Caco-2 (cell line): Measurements from ENCODE around the gene TTBK2. TPM values are rescaled to one million over a fixed set of nuclear protein-coding genes. Genes with fewer than 3 reads are reported as not detected.
A peak's percentile ranks its signal among the peaks of the same experiment; 100 is the strongest.

ENCODE experiments used
- BruUV-seq: library from RNA; stranded (reverse); fragments of 400-500 nt; replicated peaks from 2 replicates; lab custom pipeline; 2021; lab: Mats Ljungman, UMichigan
- CTCF ChIA-PET: fragments of 300-600 bp; sonication (Branson Sonifier 250); formaldehyde crosslinking; loops from one replicate; lab custom pipeline; 2022; ENCODE audit warnings: antibody characterized with exemption; lab: Charles Lee
- POLR2A ChIA-PET: fragments of 300-600 bp; sonication (Branson Sonifier 250); formaldehyde crosslinking; loops from one replicate; lab custom pipeline; 2022; ENCODE audit warnings: antibody characterized with exemption; lab: Charles Lee
- DNase-seq, 2 experiments: peaks; one replicate each; pipeline versions ENCODE4 v3.0.0 to v3.0.0-alpha.2; 2020 to 2022
- H3K27me3 ChIP-seq: replicated peaks from 2 replicates; pipeline ENCODE4 v1.6.0; 2011; ENCODE audit warnings: low read length; ENCODE audit not compliant: control insufficient read depth, insufficient read depth
- H3K36me3 ChIP-seq: 2 replicates; pipeline ENCODE4 v1.5.1; 2011; ENCODE audit warnings: low read length; ENCODE audit not compliant: control insufficient read depth, insufficient read depth
- H3K4me1 ChIP-seq: fragments of 250-450 bp; sonication (Bioruptor Pico); 2 replicates; pipeline ENCODE4 v1.5.1; 2020; ENCODE audit warnings: mild to moderate bottlenecking
- H3K4me3 ChIP-seq: 2 replicates; pipeline ENCODE4 v1.5.1; 2011; ENCODE audit warnings: low read depth, mild to moderate bottlenecking, control low read depth, low read length
- H3K9me3 ChIP-seq: fragments of 250-450 bp; sonication (Bioruptor Pico); 2 replicates; pipeline ENCODE4 v1.5.1; 2020; ENCODE audit warnings: mild to moderate bottlenecking, moderate library complexity
- H3K27ac Mint-ChIP-seq: one replicate; pipeline ENCODE4 v1.8.0; 2022; ENCODE audit warnings: mixed read lengths; ENCODE audit not compliant: unreplicated experiment
- H3K27me3 Mint-ChIP-seq: one replicate; pipeline ENCODE4 v1.8.0; 2022; ENCODE audit warnings: mixed read lengths; ENCODE audit not compliant: insufficient read depth, unreplicated experiment
- H3K36me3 Mint-ChIP-seq: one replicate; pipeline ENCODE4 v1.8.0; 2022; ENCODE audit warnings: mild to moderate bottlenecking, mixed read lengths; ENCODE audit not compliant: insufficient read depth, unreplicated experiment
- H3K4me1 Mint-ChIP-seq: one replicate; pipeline ENCODE4 v1.8.0; 2022; ENCODE audit warnings: low read depth, mixed read lengths; ENCODE audit not compliant: unreplicated experiment
- H3K4me3 Mint-ChIP-seq: one replicate; pipeline ENCODE4 v1.8.0; 2022; ENCODE audit warnings: mild to moderate bottlenecking, moderate library complexity, mixed read lengths; ENCODE audit not compliant: unreplicated experiment
- H3K9me3 Mint-ChIP-seq: one replicate; pipeline ENCODE4 v1.8.0; 2022; ENCODE audit warnings: mixed read lengths; ENCODE audit not compliant: unreplicated experiment
- intact Hi-C: fragments of 100-400 bp; cut with micrococcal nuclease; formaldehyde crosslinking; loops from one replicate; pipeline ENCODE4 v1.10.0; 2022; ENCODE audit not compliant: unreplicated experiment
- total RNA-seq: library from RNA; stranded (reverse); gene quantifications from 2 replicates; pipeline ENCODE4 v1.2.3, GENCODE V29; 2022
- TF ChIP-seq, protein P1 (sequence below), 2 experiments: fragments of 200-600 bp in 1 of 2; IDR thresholded peaks; 1 replicate in 1 of 2; 2 replicates in 1 of 2; pipeline versions ENCODE4 v1.5.1 to v1.8.0; 2011 to 2022; ENCODE audit warnings: antibody characterized with exemption in 1 of 2, control low read depth in 1 of 2, inconsistent platforms in 1 of 2, low read depth in 1 of 2, low read length in 1 of 2, mild to moderate bottlenecking in 1 of 2, moderate library complexity in 1 of 2; ENCODE audit not compliant: insufficient read depth in 1 of 2, severe bottlenecking in 1 of 2, unreplicated experiment in 1 of 2

TTBK2 gene
- total RNA-seq, 1 experiment from 2014 or later, result 10.1 TPM

GRCh38 chr15:42720071-42720470 is 200.5 kb downstream of the TTBK2 start:
- H3K4me3 ChIP-seq, result no peak overlapping the region
- TF ChIP-seq, protein P1, sequence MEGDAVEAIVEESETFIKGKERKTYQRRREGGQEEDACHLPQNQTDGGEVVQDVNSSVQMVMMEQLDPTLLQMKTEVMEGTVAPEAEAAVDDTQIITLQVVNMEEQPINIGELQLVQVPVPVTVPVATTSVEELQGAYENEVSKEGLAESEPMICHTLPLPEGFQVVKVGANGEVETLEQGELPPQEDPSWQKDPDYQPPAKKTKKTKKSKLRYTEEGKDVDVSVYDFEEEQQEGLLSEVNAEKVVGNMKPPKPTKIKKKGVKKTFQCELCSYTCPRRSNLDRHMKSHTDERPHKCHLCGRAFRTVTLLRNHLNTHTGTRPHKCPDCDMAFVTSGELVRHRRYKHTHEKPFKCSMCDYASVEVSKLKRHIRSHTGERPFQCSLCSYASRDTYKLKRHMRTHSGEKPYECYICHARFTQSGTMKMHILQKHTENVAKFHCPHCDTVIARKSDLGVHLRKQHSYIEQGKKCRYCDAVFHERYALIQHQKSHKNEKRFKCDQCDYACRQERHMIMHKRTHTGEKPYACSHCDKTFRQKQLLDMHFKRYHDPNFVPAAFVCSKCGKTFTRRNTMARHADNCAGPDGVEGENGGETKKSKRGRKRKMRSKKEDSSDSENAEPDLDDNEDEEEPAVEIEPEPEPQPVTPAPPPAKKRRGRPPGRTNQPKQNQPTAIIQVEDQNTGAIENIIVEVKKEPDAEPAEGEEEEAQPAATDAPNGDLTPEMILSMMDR (IDR thresholded peaks at IDR 0.05; ENCODE audit: insufficient read depth in 1 of 2, low read depth in 1 of 2, low read length in 1 of 2, severe bottlenecking in 1 of 2, unreplicated experiment in 1 of 2), result no peak
- Mint-ChIP-seq H3K9me3 (no peaks in the 10 kb centered on the region), H3K4me1 (peaks cover 7% of the 10 kb centered on the region), H3K4me3 (no peak overlapping the region), H3K27me3 (no peaks in the 10 kb centered on the region), H3K27ac (peak overlapping the region; percentile 26), H3K36me3 (peaks cover 21% of the 10 kb centered on the region)
- intact Hi-C loops, result no loop called here
- ChIA-PET POLR2A (interaction anchor here (0.9 kb wide), 1 partner anchor 747 kb away, joined by 4 read pairs; no protein-coding TSS in a partner anchor), CTCF (no interaction called here)
- no peak for DNase-seq
- no peaks in the 10 kb centered on the region for H3K9me3 ChIP-seq
- H3K36me3 ChIP-seq, result no peaks in the 10 kb centered on the region
- no peaks in the 10 kb centered on the region for H3K27me3 ChIP-seq
- no TSS peak for BruUV-seq
- H3K4me1 ChIP-seq, result no peaks in the 10 kb centered on the region

DNA sequence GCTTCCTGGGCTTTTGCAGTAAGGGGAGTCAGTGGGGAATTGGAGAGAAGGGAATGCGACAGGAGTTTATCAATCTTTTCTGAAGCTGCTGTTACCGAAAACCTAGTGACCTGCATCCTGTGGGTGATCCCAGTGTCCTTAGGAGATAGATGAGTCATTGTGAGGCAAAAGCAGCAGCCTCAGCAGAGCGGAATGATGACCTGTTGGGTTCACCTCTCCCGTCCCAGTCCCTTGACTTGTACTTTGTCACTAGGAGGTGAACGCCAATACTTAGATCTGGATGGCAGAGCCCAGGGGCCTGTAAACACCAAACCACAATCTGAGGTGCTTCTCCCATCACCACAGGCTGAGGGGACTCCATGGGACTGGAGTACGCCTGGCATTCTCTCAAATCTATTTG is 201.5 kb downstream of the TTBK2 start:
- no peak overlapping the region for H3K27ac Mint-ChIP-seq
- CTCF ChIA-PET, result no interaction called here
- TF ChIP-seq, protein P1 (IDR thresholded peaks at IDR 0.05; ENCODE audit: insufficient read depth in 1 of 2, low read depth in 1 of 2, low read length in 1 of 2, severe bottlenecking in 1 of 2, unreplicated experiment in 1 of 2), result no peak
- no peaks in the 10 kb centered on the region for H3K4me1 ChIP-seq
- intact Hi-C loops, result no loop called here
- H3K36me3 Mint-ChIP-seq, result peaks cover 14% of the 10 kb centered on the region
- H3K27me3 ChIP-seq, result no peaks in the 10 kb centered on the region
- no peak overlapping the region for H3K4me3 Mint-ChIP-seq
- no peaks in the 10 kb centered on the region for H3K9me3 ChIP-seq
- peaks cover 7% of the 10 kb centered on the region for H3K4me1 Mint-ChIP-seq
- POLR2A ChIA-PET, result interaction anchor here (0.9 kb wide), 1 partner anchor 746 kb away, joined by 4 read pairs; no protein-coding TSS in a partner anchor
- DNase-seq, result no peak
- no peak overlapping the region for H3K4me3 ChIP-seq
- no TSS peak for BruUV-seq
- H3K27me3 Mint-ChIP-seq, result no peaks in the 10 kb centered on the region
- H3K36me3 ChIP-seq, result no peaks in the 10 kb centered on the region
- H3K9me3 Mint-ChIP-seq, result no peaks in the 10 kb centered on the region

GRCh38 chr15:42716626-42717025 is 204.0 kb downstream of the TTBK2 start:
- ChIA-PET CTCF (no interaction called here), POLR2A (no interaction called here)
- Mint-ChIP-seq H3K27ac (no peak overlapping the region), H3K27me3 (no peaks in the 10 kb centered on the region), H3K4me3 (no peak overlapping the region), H3K4me1 (peaks cover 7% of the 10 kb centered on the region), H3K9me3 (no peaks in the 10 kb centered on the region), H3K36me3 (peaks cover 7% of the 10 kb centered on the region)
- BruUV-seq, result no TSS peak
- no peaks in the 10 kb centered on the region for H3K27me3 ChIP-seq
- no peaks in the 10 kb centered on the region for H3K36me3 ChIP-seq
- no peaks in the 10 kb centered on the region for H3K9me3 ChIP-seq
- no peak overlapping the region for H3K4me3 ChIP-seq
- H3K4me1 ChIP-seq, result no peaks in the 10 kb centered on the region
- no peak for DNase-seq
- TF ChIP-seq, protein P1 (IDR thresholded peaks at IDR 0.05; ENCODE audit: insufficient read depth in 1 of 2, low read depth in 1 of 2, low read length in 1 of 2, severe bottlenecking in 1 of 2, unreplicated experiment in 1 of 2), result no peak
- intact Hi-C loops, result no loop called here
